GM18519 (cell line): ENCODE data around the gene CLEC4F.

Experiments used
- ATAC-seq: cut with Tn5 transposase; IDR thresholded peaks from one replicate; pipeline ENCODE4 v1.9.1; 2021; ENCODE audit warnings: mild to moderate bottlenecking, moderate library complexity; ENCODE audit not compliant: unreplicated experiment, low FRiP score

The CLEC4F gene

GRCh38 chr2:70790136-70790828, 30.1 kb downstream of the CLEC4F start, which contains the start of gene FIGLA:
FIGLA (minus strand) TSS chr2:70790643; CDS start chr2:70790638, 5 bp downstream.
- ATAC-seq, result no peak

GRCh38 chr2:70789304-70790135, 30.9 kb downstream of the CLEC4F start:
- ATAC-seq, result no peak

GRCh38 chr2:70785137-70785911, 35.1 kb downstream of the CLEC4F start:
- ATAC-seq, result no peak

- no peak for ATAC-seq
Measured at GRCh38 chr2:70784320-70784719, 36.1 kb downstream of the CLEC4F start.

- ATAC-seq, result no peak
Measured at GRCh38 chr2:70779911-70780545, 40.4 kb downstream of the CLEC4F start.

GRCh38 chr2:70779491-70779890, 40.9 kb downstream of the CLEC4F start:
- ATAC-seq, result no peak

GRCh38 chr2:70778676-70779075, 41.7 kb downstream of the CLEC4F start:
- no peak for ATAC-seq

- ATAC-seq, result no peak
Measured at GRCh38 chr2:70777450-70777849, 42.9 kb downstream of the CLEC4F start.

GRCh38 chr2:70776266-70776665, 44.1 kb downstream of the CLEC4F start:
- ATAC-seq, result no peak

GRCh38 chr2:70775141-70775540, 45.3 kb downstream of the CLEC4F start:
- no peak for ATAC-seq

GRCh38 chr2:70772486-70773155, 47.8 kb downstream of the CLEC4F start:
- no peak for ATAC-seq

- peak; percentile 54 for ATAC-seq
Measured at GRCh38 chr2:70771446-70771845, 49.0 kb downstream of the CLEC4F start.

- ATAC-seq, result no peak
Measured at GRCh38 chr2:70769450-70769849, 50.9 kb downstream of the CLEC4F start.

- ATAC-seq, result no peak
Measured at GRCh38 chr2:70768590-70769085, 51.8 kb downstream of the CLEC4F start.

- ATAC-seq, result no peak
Measured at GRCh38 chr2:70767699-70768589, 52.5 kb downstream of the CLEC4F start, which contains the start of gene ADD2. ADD2 (minus strand) TSS chr2:70768200; CDS start chr2:70706408, 61,792 bp downstream.

GRCh38 chr2:70767079-70767698, 53.2 kb downstream of the CLEC4F start:
- ATAC-seq, result no peak

GRCh38 chr2:70766357-70767078, 53.9 kb downstream of the CLEC4F start:
- ATAC-seq, result no peak

- ATAC-seq, result no peak
Measured at GRCh38 chr2:70765507-70765906, 54.9 kb downstream of the CLEC4F start.
